ENCODE data around the gene DNAJC16.
"Not testable (repeated sequence)": the region's sequence is repeated elsewhere in the genome, so short reads cannot be mapped to it uniquely, and the experiment has no call there.

DNAJC16 gene

DNA sequence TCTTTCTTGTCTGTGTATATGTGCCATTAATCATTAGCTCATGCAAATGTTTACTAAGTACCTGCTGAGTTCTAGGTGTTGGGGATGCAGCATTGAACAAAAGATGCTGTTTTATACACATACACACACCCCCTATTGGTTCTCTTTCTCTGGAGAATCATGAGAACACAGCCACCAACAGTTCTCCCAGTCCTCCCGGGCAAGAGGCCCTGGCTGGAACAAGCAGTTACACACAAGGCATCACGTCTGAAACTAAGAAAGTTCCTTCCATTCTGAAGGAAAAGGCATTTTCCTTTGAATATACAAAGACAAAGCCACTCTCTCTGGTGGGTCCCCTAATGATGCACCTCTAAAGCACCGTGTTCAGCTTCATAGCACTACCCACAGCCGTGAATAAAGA lies 13.5 kb upstream of the DNAJC16 start:
- no peak overlapping the region for H3K27ac ChIP-seq
- H3K36me3 ChIP-seq = peaks cover 12 to 52% (median 16%) of the 10 kb centered on the region in 3 donors
- no peak overlapping the region for H3K4me3 ChIP-seq
- no peaks in the 10 kb centered on the region for H3K9me3 ChIP-seq
- TF ChIP-seq, protein P1, sequence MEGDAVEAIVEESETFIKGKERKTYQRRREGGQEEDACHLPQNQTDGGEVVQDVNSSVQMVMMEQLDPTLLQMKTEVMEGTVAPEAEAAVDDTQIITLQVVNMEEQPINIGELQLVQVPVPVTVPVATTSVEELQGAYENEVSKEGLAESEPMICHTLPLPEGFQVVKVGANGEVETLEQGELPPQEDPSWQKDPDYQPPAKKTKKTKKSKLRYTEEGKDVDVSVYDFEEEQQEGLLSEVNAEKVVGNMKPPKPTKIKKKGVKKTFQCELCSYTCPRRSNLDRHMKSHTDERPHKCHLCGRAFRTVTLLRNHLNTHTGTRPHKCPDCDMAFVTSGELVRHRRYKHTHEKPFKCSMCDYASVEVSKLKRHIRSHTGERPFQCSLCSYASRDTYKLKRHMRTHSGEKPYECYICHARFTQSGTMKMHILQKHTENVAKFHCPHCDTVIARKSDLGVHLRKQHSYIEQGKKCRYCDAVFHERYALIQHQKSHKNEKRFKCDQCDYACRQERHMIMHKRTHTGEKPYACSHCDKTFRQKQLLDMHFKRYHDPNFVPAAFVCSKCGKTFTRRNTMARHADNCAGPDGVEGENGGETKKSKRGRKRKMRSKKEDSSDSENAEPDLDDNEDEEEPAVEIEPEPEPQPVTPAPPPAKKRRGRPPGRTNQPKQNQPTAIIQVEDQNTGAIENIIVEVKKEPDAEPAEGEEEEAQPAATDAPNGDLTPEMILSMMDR (IDR thresholded peaks at IDR 0.05) = no peak
- H3K4me1 ChIP-seq = peaks cover 0 to 6% (median 0%) of the 10 kb centered on the region in 4 donors
- intact Hi-C loops (cut with DNase I; ENCODE audit: low total_unique reads) = no loop called here
- no peaks in the 10 kb centered on the region for H3K27me3 ChIP-seq
- no peak for DNase-seq

DNA sequence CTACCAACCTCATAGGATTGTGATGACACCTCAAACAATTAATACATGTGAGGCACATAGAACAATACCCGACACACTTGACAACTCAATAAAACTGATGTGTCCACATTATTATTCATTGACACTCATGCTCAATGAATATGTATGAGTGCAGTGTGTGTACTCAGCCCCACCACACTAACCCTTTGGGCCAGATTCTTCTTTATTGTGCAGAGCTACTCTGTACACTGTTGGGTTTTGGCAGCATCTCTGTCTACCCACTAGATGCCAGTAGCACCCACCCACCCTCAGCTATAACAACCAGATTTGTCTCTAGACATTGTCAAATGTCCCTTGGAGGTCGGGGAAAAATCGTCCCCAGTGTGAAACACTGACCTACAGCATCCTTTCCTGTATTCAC lies 12.7 kb upstream of the DNAJC16 start:
- no peak overlapping the region for H3K27ac ChIP-seq
- H3K4me3 ChIP-seq = no peak overlapping the region
- TF ChIP-seq, protein P1 (IDR thresholded peaks at IDR 0.05) = no peak
- H3K27me3 ChIP-seq = no peaks in the 10 kb centered on the region
- no peak for DNase-seq
- H3K4me1 ChIP-seq = peaks cover 0 to 6% (median 0%) of the 10 kb centered on the region in 4 donors
- peaks cover 12 to 55% (median 16%) of the 10 kb centered on the region in 3 donors for H3K36me3 ChIP-seq
- intact Hi-C loops (cut with DNase I; ENCODE audit: low total_unique reads) = no loop called here
- H3K9me3 ChIP-seq = no peaks in the 10 kb centered on the region

DNA sequence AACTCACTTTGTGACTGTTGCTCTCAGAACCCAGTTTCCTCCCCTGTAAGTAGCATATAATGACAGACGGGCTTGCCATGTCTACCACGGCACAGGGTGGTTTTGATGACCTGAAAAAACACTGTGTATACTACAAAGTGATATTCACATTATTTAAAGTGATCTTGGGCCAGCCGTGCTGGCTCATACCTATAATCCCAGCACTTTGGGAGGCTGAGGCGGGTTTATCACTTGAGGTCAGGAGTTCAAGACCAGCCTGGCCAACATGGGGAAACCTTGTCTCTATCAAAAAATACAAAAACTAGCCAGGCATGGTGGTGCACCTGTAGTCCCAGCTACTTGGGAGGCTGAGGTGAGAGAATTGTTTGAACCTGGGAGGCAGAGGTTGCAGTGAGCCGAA lies 12.1 kb upstream of the DNAJC16 start:
- H3K27me3 ChIP-seq; DNase-seq; intact Hi-C loops (cut with DNase I; ENCODE audit: low total_unique reads); H3K9me3 ChIP-seq; H3K4me3 ChIP-seq; H3K27ac ChIP-seq; H3K4me1 ChIP-seq: not testable (repeated sequence)
- peaks cover 12 to 55% (median 16%) of the 10 kb centered on the region in 3 donors for H3K36me3 ChIP-seq

GRCh38 chr1:15515022-15515663 lies 11.5 kb upstream of the DNAJC16 start:
- Histone ChIP-seq H3K4me3 (no peak overlapping the region), H3K27me3 (no peaks in the 10 kb centered on the region), H3K4me1 (peaks cover 0 to 6% (median 0%) of the 10 kb centered on the region in 4 donors), H3K27ac (no peak overlapping the region), H3K9me3 (no peaks in the 10 kb centered on the region), H3K36me3 (peaks cover 12 to 55% (median 16%) of the 10 kb centered on the region in 3 donors)
- TF ChIP-seq, protein P1 (IDR thresholded peaks at IDR 0.05) = no peak
- no peak for DNase-seq
- intact Hi-C loops (cut with DNase I; ENCODE audit: low total_unique reads) = no loop called here

- TF ChIP-seq, protein P1 (IDR thresholded peaks at IDR 0.05) = no peak
- intact Hi-C loops (cut with DNase I; ENCODE audit: low total_unique reads) = no loop called here
- Histone ChIP-seq H3K4me3 (no peak overlapping the region), H3K36me3 (peaks cover 5 to 28% (median 12%) of the 10 kb centered on the region in 3 donors), H3K9me3 (no peaks in the 10 kb centered on the region), H3K4me1 (peaks cover 0 to 13% (median 9%) of the 10 kb centered on the region in 4 donors), H3K27ac (no peak overlapping the region), H3K27me3 (no peaks in the 10 kb centered on the region)
- no peak for DNase-seq
Observed at GRCh38 chr1:15519625-15520024, 7.0 kb upstream of the DNAJC16 start.

GRCh38 chr1:15521206-15521906 lies 5.3 kb upstream of the DNAJC16 start:
- H3K27ac ChIP-seq; H3K4me3 ChIP-seq; DNase-seq; H3K9me3 ChIP-seq; intact Hi-C loops (cut with DNase I; ENCODE audit: low total_unique reads); H3K27me3 ChIP-seq: not testable (repeated sequence)
- H3K36me3 ChIP-seq = peaks cover 5 to 19% (median 12%) of the 10 kb centered on the region in 3 donors
- H3K4me1 ChIP-seq = peaks cover 0 to 24% (median 17%) of the 10 kb centered on the region in 4 donors

All from tibial artery (tissue), 4 donors.